KG1 (cell line): Measurements from ENCODE around the gene SIGLEC6.

ENCODE experiments used
- DNase-seq: peaks from one replicate; lab custom pipeline; 2025; lab: John Stamatoyannopoulos, UW

SIGLEC6 gene

DNA sequence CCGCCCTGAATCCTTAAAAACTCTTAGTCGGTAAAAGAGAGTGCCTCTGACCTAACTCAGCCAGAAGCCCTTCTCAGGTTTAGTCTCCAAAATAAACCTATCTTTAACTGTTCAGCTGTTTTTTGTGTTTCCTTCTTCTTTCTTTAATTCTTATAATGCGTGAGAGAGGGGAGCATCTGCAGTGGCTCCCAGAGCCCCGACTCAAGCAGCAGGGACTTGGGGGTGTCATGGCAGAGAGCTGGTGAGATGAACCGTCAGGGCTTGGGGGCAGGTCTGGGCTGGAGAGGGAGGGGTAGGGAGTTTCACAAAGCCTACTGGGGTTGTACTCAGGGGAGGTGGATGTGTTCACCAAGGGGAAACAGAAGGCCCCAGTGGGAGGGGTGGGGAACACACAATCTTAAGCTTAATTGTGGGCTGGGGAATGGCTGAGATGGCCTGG lies 16.8 kb upstream of the SIGLEC6 start:
- peak; percentile 80 for DNase-seq

DNA sequence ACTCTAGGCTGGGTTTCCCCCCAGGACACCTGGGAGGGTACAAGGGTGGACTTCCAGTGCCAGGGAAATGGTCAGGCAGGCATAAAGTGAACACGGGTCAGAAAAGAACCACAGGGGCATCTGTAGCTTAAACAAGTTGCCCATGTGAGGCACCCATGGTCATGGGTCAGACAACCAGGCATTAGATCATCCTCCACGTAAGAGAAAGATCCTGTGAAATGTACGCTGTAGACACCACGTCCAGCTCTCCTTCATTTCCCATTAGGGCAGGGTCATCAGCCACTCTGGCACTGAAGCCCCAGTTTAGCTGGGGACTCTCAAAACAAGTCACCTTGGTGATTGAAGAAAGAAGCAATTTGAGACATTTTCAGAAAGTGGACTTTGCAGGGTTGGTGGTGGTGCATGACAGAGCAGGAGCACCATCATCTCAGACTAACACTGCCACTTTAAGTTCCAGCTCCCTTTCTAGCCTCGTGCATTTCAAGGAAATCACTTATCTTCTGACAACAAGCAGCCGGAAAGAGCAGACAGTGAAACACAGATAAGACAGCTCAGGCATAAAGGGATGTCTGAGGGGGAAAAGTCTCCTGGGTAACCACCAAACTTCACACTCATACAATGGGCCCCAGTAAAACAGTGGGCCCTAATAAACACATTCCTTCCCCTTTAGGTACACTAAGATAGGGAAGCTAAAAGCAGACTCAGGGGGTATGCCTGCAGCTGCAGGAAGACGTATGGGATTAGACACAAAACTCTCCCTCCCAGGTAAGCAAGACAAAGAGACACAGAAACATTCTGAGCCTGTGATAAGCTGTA lies 16.1 kb upstream of the SIGLEC6 start:
- peak; percentile 72 for DNase-seq

DNA sequence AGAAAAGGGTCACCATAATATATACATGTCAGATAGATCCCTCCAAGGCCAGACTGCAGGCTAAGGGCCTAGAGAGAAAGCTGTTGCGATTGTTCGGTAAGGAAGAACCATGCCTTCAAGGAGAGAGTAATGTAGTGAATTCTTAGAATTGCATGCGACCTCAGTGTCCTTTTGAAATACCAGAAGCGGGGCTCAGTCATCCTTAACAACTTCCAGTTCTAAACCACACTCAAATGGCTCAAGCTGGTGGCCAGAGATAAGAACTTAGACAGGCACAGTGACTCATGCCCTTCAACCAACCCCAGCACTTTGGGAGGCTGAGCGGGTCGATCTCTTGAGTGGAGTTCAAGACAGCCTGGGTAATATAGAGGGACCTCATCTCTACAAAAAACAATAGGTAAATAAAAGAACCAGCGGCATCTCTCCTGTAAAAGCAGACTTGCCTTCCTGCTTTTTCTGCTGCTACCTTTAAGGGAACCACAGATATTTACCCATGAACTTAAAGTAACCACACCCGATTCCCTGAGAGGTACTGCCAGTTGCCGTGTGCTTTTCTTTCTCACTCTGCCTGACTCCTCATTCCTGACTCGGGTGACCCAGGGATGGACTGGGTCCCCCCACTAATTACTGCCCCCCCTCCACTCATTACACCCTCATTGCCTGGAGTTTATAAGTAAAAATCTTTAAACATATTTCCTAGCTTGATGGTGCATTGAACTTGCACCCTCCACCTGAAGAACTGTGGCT lies 15.4 kb upstream of the SIGLEC6 start:
- peak; percentile 90 for DNase-seq

DNA sequence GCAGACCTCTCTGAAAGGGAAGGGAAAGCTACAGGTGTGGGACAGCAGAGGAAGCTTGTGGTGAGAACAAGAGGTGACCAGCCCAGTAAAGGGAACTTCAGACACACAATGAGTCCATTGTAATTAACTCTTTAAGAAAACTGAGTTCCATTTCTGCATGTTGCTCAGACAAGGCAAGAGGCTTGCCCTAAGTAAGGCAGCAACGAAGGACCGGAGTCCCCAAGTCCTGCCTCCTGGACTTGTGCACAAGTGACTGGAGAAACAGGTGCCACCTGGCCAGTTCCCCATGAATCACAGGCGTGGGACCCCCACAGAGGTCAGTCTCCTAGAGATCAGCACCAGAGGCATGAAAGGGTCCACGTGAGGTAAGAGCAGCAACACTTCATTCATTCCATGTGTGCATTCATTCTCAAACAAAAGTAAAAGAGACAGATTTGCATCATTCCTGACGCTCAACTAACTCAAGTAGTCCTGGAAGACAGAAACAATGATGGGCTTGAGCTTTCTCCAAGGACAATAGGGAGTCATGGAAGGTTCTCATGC lies 14.7 kb upstream of the SIGLEC6 start:
- DNase-seq, result peak; percentile 27

DNA sequence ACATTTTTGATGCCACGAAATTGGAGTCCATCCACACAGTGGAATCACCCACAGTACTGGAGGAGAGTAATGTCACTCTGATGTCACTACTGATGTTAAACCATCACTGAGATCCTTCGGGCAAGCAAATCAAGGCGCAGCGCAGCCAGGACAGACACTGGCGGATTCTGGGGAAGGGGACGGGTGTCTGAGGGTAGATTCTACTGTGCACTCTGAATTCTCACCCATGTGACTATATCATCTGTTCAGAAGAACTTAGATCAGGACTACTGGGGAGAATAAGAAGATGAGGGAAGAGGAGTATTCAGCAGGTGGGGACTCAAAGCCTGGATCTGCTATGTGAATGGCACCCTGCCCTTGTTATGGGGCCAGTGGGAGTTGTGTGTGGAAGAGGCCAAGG lies 12.6 kb upstream of the SIGLEC6 start:
- DNase-seq, result no peak

DNA sequence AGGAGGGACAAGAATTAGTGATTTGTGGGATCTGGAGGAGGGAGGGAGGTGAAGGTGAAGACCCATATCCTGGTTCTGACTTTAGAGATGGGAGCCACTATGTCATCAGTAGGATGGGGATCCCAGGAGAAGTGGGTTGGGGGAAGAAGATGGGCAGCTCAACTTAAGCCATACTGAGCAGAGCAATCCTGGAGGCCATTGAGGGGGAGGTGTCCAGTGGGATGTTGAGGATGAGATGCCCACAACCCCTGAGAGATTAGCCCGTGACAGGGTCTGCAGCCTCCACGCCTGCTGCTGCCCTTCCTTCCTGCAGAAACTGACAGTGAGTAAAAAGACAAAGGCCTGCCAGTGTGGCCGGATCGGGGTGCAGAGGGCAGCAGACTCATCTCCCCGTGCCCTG lies 11.2 kb upstream of the SIGLEC6 start:
- DNase-seq, result no peak

DNA sequence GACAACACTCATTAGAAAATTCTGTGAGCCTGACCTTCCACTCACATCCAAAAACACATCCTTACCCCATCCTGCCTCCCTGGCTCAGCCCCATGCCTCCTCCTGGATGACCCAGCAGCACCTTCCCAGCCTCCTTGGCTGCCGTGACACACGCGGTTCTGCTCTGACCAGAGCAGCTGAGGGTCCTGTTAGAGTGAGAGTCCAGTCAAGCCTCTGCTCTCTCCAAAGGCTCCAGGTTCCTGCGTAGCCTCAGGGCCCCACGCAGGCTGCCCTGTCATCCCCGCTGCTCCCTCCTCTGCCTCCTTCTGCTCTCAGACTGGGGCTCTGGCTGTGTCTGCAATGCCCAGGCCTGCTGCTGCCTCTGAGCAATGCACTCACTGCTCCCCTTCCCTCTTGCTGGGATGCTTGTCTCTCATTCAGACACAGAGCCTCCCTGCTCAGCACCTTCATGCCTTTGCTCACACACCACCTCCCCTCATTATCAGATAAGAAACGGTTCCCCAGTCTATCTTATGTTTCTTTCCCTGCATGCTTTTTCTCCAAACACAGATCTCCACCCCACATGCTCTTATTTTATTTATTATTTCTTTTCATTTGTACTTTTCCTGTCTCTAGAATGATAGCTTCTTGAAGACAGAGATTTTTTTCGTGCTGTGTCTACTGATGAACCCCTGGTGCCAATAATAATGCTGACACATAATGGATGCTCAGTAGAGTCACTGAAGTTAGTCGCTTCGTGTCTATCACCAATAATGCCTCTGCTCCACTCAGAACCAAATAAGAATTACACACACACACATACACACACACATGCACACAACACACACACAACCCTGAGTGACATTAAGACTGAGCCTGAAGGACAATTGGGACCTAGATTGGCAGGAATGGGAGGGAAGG lies 10.2 kb upstream of the SIGLEC6 start:
- DNase-seq, result no peak

DNA sequence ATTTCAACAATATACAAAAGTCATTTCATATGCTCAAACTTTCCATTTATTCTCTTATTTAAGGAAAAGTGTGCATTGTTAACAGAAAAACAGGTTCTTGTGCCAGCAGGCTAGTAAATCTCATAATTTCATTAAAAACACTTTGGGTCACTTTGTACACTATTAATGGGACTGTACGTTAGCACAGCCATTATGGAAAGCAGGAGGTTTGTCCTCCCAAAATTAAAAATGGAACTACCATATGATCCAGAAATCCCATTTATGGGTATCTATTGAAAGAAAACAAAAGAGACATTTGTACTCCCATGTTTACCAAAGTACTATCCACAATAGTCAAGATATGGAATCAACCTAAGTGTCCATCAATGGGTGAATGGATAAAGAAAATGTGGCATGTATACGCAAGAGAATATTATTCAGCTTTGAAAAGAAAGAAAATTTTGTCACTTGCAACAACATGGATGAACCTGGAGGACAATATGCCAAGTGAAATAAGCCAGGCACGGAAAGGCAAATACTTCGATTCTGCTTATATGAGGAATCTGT lies 8.4 kb upstream of the SIGLEC6 start:
- no peak for DNase-seq

DNA sequence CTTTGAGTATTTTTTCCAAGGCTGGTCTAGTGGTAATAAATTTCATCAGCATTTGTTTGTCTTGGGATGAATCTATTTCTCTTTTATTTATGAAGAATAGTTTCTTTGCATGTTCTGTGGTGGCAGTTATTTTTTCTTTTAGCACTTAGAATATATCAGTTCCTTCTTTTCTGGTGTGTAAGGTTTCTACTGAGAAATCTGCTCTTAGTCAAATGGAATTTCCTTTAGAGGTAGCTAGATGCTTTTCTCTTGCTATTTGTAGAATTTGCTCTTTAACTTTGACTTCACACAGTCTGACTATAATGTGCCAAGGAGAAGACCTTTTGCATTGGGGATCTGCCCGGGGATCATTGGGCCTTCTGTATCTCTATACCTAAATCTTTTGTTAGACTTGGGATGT lies 4.1 kb upstream of the SIGLEC6 start:
- no peak for DNase-seq

DNA sequence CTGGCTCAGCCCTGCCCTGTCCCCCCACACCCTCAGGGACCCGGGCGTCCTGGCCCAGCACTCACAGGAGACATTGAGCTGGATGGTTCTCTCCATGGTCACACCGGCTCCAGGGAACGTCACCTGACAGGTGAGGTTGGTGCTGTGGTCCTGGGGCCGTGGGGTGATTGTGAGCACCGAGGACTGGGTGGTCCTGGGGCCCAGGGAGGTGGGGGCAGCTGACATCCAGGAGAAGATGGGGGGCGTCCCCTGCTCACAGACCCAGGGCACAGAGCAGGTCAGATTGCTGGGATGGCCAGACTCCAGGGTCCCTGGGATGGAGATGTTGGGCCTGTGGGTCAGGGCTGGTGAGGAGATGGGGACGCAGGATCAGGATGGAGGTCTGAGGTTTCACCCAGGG lies 854 bp downstream of the SIGLEC6 start:
- DNase-seq, result no peak

DNA sequence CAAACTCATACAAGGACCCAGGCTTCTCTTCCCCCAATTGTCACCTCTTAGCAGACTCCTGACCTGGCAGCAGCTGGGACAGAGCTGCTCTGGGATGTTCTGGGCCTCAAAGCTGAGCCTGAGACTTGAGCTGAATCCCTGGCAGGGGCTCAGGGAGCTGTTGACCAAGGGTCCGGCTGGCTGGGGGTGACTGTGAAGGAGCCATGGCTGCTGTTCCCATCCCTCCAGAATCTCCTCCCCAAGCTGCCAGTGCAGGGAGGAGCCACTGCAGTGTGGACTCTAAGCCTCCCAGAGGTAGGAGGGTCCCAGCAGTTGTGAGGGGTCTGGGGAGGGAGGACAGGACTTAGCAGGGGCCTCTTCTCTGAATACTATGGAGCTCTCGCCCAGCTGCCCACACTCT lies 2.2 kb downstream of the SIGLEC6 start:
- DNase-seq, result no peak

DNA sequence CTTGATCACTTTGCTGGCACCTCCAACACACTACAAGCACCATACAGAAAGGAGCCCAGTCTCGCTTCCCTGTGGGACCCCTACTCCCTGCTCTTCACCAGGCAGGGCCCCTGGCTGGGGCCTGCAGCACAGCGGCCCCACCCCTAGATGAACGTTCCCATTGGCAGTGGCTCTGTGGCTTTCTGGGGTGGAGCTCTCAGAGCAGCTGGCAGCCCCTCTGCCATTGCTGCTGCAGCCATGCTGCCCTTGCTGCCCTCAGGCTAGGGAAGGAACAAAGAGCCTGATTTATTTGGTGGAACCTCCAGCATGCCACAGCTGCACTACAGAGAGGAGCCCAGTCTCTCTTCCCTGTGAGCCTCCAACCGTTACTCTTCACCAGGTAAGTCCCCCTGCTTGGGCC lies 5.8 kb downstream of the SIGLEC6 start:
- DNase-seq, result no peak

DNA sequence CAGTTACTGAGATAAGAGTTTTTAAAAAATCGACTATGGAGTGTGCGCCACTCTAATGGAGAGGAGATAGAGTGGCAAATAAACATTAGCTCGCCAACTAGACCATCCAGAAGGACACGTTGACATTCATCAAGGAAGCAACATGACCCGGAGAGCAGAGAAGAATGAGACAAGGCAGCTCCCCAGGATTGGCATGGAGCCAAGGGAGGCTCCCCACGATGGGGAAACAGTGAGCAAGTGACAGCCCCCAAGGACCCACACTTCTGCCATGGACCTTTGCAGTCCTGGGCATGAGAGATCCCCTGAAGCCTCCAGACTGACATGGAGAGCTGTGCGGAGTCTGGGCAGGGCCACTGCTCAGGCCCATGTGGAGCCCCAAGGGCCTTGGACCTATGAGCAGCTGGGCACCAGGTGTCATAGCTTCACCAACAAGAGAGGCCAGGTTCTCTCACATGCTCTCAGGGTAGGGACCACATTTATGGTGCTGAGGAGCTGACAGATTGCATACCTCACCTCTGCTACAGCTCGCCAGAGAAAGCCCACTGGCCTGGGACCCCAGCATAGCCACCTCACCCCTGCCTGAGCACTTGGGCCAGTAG lies 6.7 kb downstream of the SIGLEC6 start:
- no peak for DNase-seq

DNA sequence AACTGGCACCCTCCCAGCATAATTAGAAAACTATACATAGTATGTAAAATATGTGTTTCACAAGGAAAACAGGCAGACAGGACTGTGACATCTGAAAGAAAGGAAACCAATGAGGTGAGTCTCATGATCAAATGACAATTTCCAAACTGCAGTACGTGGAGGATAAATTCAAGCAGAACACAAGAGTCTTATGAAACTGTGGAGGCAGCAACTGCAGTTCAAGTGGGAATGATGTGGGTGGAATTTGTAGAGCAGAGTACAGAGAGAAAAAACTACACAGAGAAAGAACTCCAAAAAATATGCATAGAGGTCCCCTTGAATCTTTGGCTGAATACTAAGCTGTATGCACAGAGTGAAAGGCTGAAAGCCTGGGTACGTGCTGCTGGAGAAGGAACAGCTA lies 9.7 kb downstream of the SIGLEC6 start:
- DNase-seq, result no peak

DNA sequence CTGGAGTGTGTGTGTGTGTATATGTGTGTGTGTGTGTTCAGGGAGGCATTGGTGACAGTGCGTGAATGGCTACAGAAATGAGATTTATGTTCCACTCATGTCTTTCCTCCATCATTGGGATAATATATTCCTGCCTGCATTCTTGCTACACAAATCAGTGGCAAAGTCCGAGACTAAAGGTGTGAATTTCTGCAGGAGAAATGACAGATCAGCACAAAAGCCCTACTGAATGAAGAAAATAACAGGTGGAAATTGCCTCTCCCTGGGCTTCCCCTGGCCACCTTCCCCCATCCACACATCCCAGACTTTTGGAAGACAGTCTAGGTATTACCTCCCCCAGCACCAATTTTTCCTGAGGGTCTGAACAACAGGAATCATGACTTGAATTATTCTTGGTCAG lies 10.1 kb downstream of the SIGLEC6 start:
- no peak for DNase-seq

DNA sequence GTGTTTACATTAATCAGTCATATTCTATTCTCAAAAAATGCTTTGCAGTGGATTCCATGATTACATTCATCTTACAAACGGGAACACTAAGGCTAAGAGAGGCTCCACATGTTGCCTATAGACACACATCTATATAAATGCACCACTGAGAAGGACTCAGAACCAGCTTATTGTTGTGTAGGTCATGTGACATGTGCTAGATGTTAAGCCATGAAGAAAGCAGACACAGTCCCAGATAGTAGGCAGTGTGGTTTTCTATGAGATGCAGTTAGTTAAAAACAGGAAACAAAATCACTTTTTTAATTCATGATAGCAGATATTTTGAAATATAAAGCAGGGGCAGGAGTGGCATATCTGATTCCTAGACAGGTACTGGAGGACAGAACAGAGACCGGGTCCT lies 10.7 kb downstream of the SIGLEC6 start:
- no peak for DNase-seq

DNA sequence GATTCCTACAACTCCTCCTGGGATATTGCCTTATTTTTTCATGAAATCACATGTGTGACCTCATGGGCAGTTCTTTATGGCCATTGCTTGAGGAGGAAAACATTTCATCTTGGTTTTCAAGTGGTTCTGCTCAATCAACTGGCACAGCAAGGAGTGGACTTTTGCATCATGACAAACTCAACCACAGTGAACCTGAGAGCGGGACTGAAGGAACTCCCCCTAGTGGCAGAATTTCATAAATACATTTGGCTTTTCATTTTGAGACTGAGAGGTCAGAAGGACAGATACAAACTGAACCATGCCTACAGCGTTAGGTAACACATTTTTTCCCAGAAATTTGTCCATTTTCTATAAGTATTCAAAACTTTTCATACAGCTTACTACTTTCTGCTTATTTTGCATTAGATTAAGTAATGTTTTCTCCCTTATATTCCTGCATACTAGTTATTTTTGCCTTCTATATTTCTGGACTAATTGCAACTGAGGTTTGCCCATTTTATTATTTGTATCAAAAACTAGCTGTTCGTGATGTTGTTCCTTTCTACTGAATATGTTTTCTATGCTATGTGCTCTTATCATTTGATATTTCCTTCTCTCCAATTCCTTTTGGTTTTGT lies 16.5 kb downstream of the SIGLEC6 start:
- peak; percentile 83 for DNase-seq

DNA sequence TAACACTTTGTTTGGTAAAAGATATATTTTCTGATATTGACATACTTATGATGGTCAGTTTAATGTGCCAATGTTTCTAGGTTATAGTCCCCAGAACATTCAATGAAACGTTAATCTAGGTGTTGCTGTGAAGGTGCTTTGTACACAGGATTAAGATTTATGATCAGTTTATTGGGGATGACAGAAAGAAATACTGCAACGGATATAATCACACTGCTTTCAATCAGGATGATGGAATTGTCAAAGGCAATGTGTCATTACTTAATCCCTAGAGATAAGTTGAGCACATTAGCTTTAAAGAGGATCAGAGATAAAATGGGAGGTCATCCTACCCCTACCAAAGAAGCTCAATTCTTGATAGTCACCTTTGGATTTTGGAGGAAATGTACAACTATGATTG lies 17.5 kb downstream of the SIGLEC6 start:
- DNase-seq, result no peak

DNA sequence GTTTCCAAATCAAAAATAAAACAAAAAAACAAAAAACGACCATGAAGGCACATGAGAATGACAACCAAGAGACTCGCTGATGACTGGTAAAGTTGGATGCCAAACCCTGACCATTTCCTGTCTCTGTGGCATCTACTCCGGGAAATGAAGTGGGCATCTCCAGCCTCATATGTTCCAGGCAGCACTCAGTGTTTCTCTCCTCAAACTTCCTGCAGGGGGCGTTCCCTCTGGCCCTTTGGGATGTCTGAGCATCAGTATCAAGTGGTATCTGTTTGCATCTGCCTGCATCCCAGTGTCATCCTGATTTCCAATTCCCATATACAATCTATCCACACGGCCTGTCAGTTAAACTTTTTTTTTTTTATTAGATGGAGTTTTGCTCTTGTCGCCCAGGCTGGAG lies 20.1 kb downstream of the SIGLEC6 start:
- DNase-seq, result no peak

DNA sequence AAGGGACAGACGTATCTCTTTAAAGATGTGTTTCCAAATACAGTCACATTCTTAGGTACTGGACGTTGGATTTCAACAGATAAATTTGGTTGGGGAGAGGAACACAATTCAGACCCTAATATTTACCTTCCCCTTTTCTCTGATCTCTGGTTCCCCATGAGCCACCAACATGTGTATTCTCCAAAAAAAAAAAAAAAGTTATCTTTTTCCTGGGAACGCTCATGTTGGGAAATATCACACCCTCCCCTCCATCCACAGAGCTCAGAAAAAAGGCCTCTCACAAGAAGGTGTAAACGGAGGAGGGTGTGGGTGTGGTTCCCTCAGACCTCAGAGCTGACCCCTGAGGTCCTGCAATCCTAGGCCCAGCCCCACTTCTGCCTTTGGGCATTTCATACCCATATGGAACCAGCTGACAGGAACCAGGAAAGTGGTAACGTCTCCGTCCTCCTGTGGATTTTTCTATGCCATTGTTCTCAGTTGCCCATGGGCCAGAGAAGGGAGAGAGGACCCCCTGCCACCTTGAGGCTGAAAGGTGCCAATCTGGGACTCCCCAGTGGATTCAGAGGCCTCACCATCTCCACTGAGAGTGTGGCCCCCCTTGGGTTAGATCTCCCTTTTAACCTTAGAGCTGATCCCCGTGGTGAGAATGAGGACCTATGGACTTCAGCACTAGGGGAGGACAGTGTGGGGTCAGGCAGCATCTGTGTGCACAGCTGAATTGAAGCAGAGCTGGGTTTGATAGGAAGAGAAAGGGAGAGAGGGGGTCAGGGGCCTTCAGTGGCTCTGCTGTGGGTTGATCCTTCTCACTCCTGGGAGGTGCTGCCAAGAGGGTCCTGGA lies 21.4 kb downstream of the SIGLEC6 start:
- DNase-seq, result no peak
